Heart left ventricle (tissue), 16 donors: ENCODE measurements around the gene LMLN. TPM values are rescaled to one million over a fixed set of nuclear protein-coding genes. Genes with fewer than 3 reads are reported as not detected.

Experiments used
- ATAC-seq, 4 donors: fragments of 200-7000 bp; cut with Tn5 transposase; one replicate each; pipeline ENCODE4 v1.9.1; 2020 to 2022; ENCODE audit warnings: moderate library complexity in 4 of 4, mild to moderate bottlenecking in 3 of 4, moderate number of reproducible peaks in 1 of 4
- DNase-seq, 5 donors: peaks; one replicate each; pipeline ENCODE4 v3.0.0-alpha.2; 2020
- H3K27ac ChIP-seq, 12 donors: fragments of 200-600 bp; sonication (generic) in 4 of 12; one replicate each; pipeline versions ENCODE4 v1.5.0 to v1.8.0; 2016 to 2022; ENCODE audit warnings: mild to moderate bottlenecking in 2 of 12
- H3K27me3 ChIP-seq, 9 donors: fragments of 200-600 bp; sonication (generic) in 2 of 9; one replicate each; pipeline versions ENCODE4 v1.5.1 to v1.8.0; 2016 to 2022; ENCODE audit warnings: mild to moderate bottlenecking in 3 of 9
- H3K36me3 ChIP-seq, 9 donors: fragments of 200-600 bp; sonication (generic) in 2 of 9; one replicate each; pipeline versions ENCODE4 v1.5.0 to v1.8.0; 2018 to 2022; ENCODE audit warnings: mild to moderate bottlenecking in 2 of 9
- H3K4me1 ChIP-seq, 12 donors: fragments of 200-600 bp; sonication (generic) in 4 of 12; one replicate each; pipeline versions ENCODE4 v1.5.0 to v1.8.0; 2016 to 2022; ENCODE audit warnings: mild to moderate bottlenecking in 3 of 12
- H3K4me3 ChIP-seq, 12 donors: fragments of 200-600 bp; sonication (generic) in 4 of 12; one replicate each; pipeline versions ENCODE4 v1.5.0 to v1.8.0; 2017 to 2022; ENCODE audit warnings: mild to moderate bottlenecking in 9 of 12, moderate library complexity in 4 of 12
- H3K9me3 ChIP-seq, 12 donors: fragments of 200-600 bp; sonication (generic) in 4 of 12; one replicate each; pipeline versions ENCODE4 v1.5.0 to v1.8.0; 2016 to 2022; ENCODE audit warnings: mild to moderate bottlenecking in 1 of 12
- CTCF ChIP-seq, 12 donors: fragments of 200-600 bp; sonication (generic) in 4 of 12; IDR thresholded peaks; one replicate each; pipeline versions ENCODE4 v1.5.0 to v1.8.0; 2018 to 2022; ENCODE audit warnings: antibody characterized with exemption in 12 of 12, mild to moderate bottlenecking in 5 of 12
- POLR2A ChIP-seq, 2 donors: fragments of 450-650 bp; IDR thresholded peaks; one replicate each; pipeline ENCODE4 v1.6.1; 2017; ENCODE audit warnings: antibody characterized with exemption in 2 of 2, mild to moderate bottlenecking in 2 of 2, moderate library complexity in 2 of 2
- WGBS, 4 donors: extraction: QIAGEN DNeasy Blood & Tissue Kit in 2 of 4; methylation state at CpG; one replicate each; pipeline versions ENCODE4 v1.1.5 to v1.1.7; 2013 to 2018; 5-methylcytosine and 5-hydroxymethylcytosine counted together
- intact Hi-C, 10 donors: fragments of 100-400 bp; cut with DNase I; formaldehyde crosslinking; loops; one replicate each; pipeline versions ENCODE4 v1.11.1 to v1.14.2; 2022
- polyA plus RNA-seq, 2 donors: library from polyadenylated mRNA; stranded (reverse); fragments of 200-250 nt; gene quantifications; one replicate each; pipeline ENCODE4 v1.2.3, GENCODE V29; 2013
- total RNA-seq, 9 donors: library from RNA; depleted of rRNA in 2 of 9; stranded (reverse); fragments of >200 nt in 2 of 9; fragmentation: NEBNext Ultra II Directional in 3 of 9; extraction: Animal tissue kit (Norgen Biotek cat#: 25700) in 3 of 9; gene quantifications; one replicate each; pipeline versions ENCODE4 v1.1.0 to v1.2.4, GENCODE V29; 2016 to 2023
- donor health status: ischemic (EF 13 %, LVEDD 7.1; RV severe dilation, severe dysfunction).
- donor health status: healthy with polysubstance abuse.
- donor health status: DM: no; HTN: yes; CAD: no.
- donor health status: DM: no; HTN: no; CAD: no.
- donor health status: ischemic (EF 25% LVEDD 6.9; RV normal size, moderate dysfunction).
- donor health status: ischemic (EF 25% LVEDD 5.7; RV mildly dilated, moderate dysfunction).
- donor health status: healthy.
- donor health status: DM: yes; HTN: yes; CAD: no.
- donor health status: ischemic (EF 35%, LVEDD 5.7; RV mildly dilated, moderate dysfunction).
- donor health status: nonischemic (EF 11% LVEDD 7.7; RV severe dilation, severe dysfunction).
- donor health status: DM: yes; HTN: yes; CAD: no.
- donor health status: PGD.
- donor health status: ischemic (EF 29% LVEDD 5.4; RV normal size, mild dysfunction).
- donor health status: nonischemic (EF 23%, LVEDD 6.1; RV moderate dilation, normal function).

LMLN gene
- total and polyA plus RNA-seq, 11 donors = 2.5 to 17.1 (median 8.8) TPM

- 85 to 90% (median 86%) methylated on average over 6 of the region's 6 CpGs for WGBS, 4 donors
- DNase-seq = no peak
- H3K9me3 ChIP-seq = no peaks in the 10 kb centered on the region
- H3K4me3 ChIP-seq = no peak overlapping the region
- TF ChIP-seq CTCF (IDR thresholded peaks at IDR 0.05) (no peak), POLR2A (IDR thresholded peaks at IDR 0.05) (no peak)
- H3K36me3 ChIP-seq = peaks cover 0 to 25% (median 5%) of the 10 kb centered on the region in 9 donors
- ATAC-seq = no peak
- H3K27ac ChIP-seq = no peak overlapping the region
- peaks cover 0 to 11% (median 7%) of the 10 kb centered on the region in 12 donors for H3K4me1 ChIP-seq
- intact Hi-C loops = no loop called here
- no peaks in the 10 kb centered on the region for H3K27me3 ChIP-seq
Measured at GRCh38 chr3:198028718-198029117, 68.7 kb downstream of the LMLN start.

GRCh38 chr3:198030125-198030524, 70.1 kb downstream of the LMLN start:
- intact Hi-C loops = no loop called here
- WGBS, 4 donors = 89 to 96% (median 91%) methylated on average over 8 of the region's 8 CpGs
- Histone ChIP-seq H3K4me1 (peaks cover 0 to 11% (median 7%) of the 10 kb centered on the region in 12 donors), H3K9me3 (no peaks in the 10 kb centered on the region), H3K27ac (no peak overlapping the region), H3K36me3 (peaks cover 0 to 23% (median 5%) of the 10 kb centered on the region in 9 donors), H3K27me3 (no peaks in the 10 kb centered on the region), H3K4me3 (no peak overlapping the region)
- TF ChIP-seq POLR2A (IDR thresholded peaks at IDR 0.05) (no peak), CTCF (IDR thresholded peaks at IDR 0.05) (no peak)
- ATAC-seq (no peak), DNase-seq (no peak)

- DNase-seq (no peak), ATAC-seq (no peak)
- H3K36me3 ChIP-seq = peaks cover 0 to 18% (median 2%) of the 10 kb centered on the region in 9 donors
- no peak overlapping the region for H3K4me3 ChIP-seq
- intact Hi-C loops = no loop called here
- H3K4me1 ChIP-seq = peaks cover 0 to 11% (median 7%) of the 10 kb centered on the region in 12 donors
- TF ChIP-seq POLR2A (IDR thresholded peaks at IDR 0.05) (no peak), CTCF (IDR thresholded peaks at IDR 0.05) (no peak)
- no peaks in the 10 kb centered on the region for H3K9me3 ChIP-seq
- 85 to 93% (median 89%) methylated on average over 13 of the region's 13 CpGs for WGBS, 4 donors
- no peaks in the 10 kb centered on the region for H3K27me3 ChIP-seq
- H3K27ac ChIP-seq = no peak overlapping the region
Measured at GRCh38 chr3:198030726-198031125, 70.7 kb downstream of the LMLN start.

GRCh38 chr3:198032039-198032936, 72.3 kb downstream of the LMLN start:
- Histone ChIP-seq H3K27ac (peak overlapping the region in 5 of 12 donors; percentile 11 to 60 (median 32)), H3K4me1 (peaks cover 0 to 11% (median 7%) of the 10 kb centered on the region in 12 donors), H3K27me3 (no peaks in the 10 kb centered on the region), H3K9me3 (no peaks in the 10 kb centered on the region), H3K4me3 (peak overlapping the region in 5 of 12 donors; percentile 10 to 34 (median 20)), H3K36me3 (peaks cover 0 to 9% (median 0%) of the 10 kb centered on the region in 9 donors)
- 25 to 34% (median 28%) methylated on average over 18 of the region's 18 CpGs for WGBS, 4 donors
- DNase-seq (peak in 3 of 5 donors; percentile 20 to 50 (median 27)), ATAC-seq (peak; percentile 86 to 93 (median 92))
- TF ChIP-seq CTCF (IDR thresholded peaks at IDR 0.05) = no peak
- TF ChIP-seq POLR2A (IDR thresholded peaks at IDR 0.05) = no peak
- intact Hi-C loops = no loop called here
